Measurements from ENCODE around the gene TRAK1.

The TRAK1 gene

GRCh38 chr3:42246091-42246490 is 154.9 kb downstream of the TRAK1 start:
- DNase-seq (ENCODE audit: low spot score): no peak

GRCh38 chr3:42247576-42248027 is 156.4 kb downstream of the TRAK1 start:
- peak; percentile 28 for DNase-seq (ENCODE audit: low spot score)

- DNase-seq (ENCODE audit: low spot score): no peak
These were observed 159.6 kb downstream of the TRAK1 start for GRCh38 chr3:42250761-42251160.

GRCh38 chr3:42254566-42254965 is 163.4 kb downstream of the TRAK1 start:
- DNase-seq (ENCODE audit: low spot score): no peak

- DNase-seq (ENCODE audit: low spot score): peak; percentile 10
These were observed 165.1 kb downstream of the TRAK1 start for GRCh38 chr3:42256135-42256819.

- no peak for DNase-seq (ENCODE audit: low spot score)
These were observed 165.8 kb downstream of the TRAK1 start for GRCh38 chr3:42257007-42257406.

GRCh38 chr3:42262525-42262924 is 171.4 kb downstream of the TRAK1 start:
- no peak for DNase-seq (ENCODE audit: low spot score)

GRCh38 chr3:42263354-42264346 is 172.5 kb downstream of the TRAK1 start:
- DNase-seq (ENCODE audit: low spot score): no peak

- DNase-seq (ENCODE audit: low spot score): no peak
These were observed 173.4 kb downstream of the TRAK1 start for GRCh38 chr3:42264399-42265058.

- DNase-seq (ENCODE audit: low spot score): no peak
These were observed 174.2 kb downstream of the TRAK1 start for GRCh38 chr3:42265059-42265991.

- DNase-seq (ENCODE audit: low spot score): no peak
These were observed 174.9 kb downstream of the TRAK1 start, which contains the start of gene CCK for GRCh38 chr3:42266085-42266484. Gene CCK, minus strand, starts transcription at chr3:42266185. Its CDS starts 2,555 bp downstream, at chr3:42263630.

GRCh38 chr3:42267878-42268277 is 176.7 kb downstream of the TRAK1 start:
- no peak for DNase-seq (ENCODE audit: low spot score)

- DNase-seq (ENCODE audit: low spot score): no peak
These were observed 178.5 kb downstream of the TRAK1 start for GRCh38 chr3:42269647-42270046.

- DNase-seq (ENCODE audit: low spot score): no peak
These were observed 179.4 kb downstream of the TRAK1 start for GRCh38 chr3:42270561-42270960.

- DNase-seq (ENCODE audit: low spot score): no peak
These were observed 180.6 kb downstream of the TRAK1 start for GRCh38 chr3:42271786-42272185.

GRCh38 chr3:42273361-42273760 is 182.2 kb downstream of the TRAK1 start:
- no peak for DNase-seq (ENCODE audit: low spot score)

GRCh38 chr3:42274266-42274665 is 183.1 kb downstream of the TRAK1 start:
- DNase-seq (ENCODE audit: low spot score): no peak

- no peak for DNase-seq (ENCODE audit: low spot score)
These were observed 184.1 kb downstream of the TRAK1 start for GRCh38 chr3:42275217-42275616.
